ELF-1 (cell line): ENCODE data around the gene OAS2.
"Not testable (repeated sequence)": the region's sequence is repeated elsewhere in the genome, so short reads cannot be mapped to it uniquely, and the experiment has no call there.

ENCODE experiments used
- DNase-seq: peaks from one replicate; pipeline ENCODE4 v3.0.0-alpha.2; 2016; ENCODE audit warnings: low read depth, low spot score

Gene OAS2

GRCh38 chr12:112948806-112949205 is 29.5 kb upstream of the OAS2 start:
- DNase-seq, result no peak

GRCh38 chr12:112950701-112951100 is 27.6 kb upstream of the OAS2 start:
- no peak for DNase-seq

GRCh38 chr12:112957125-112957524 is 21.2 kb upstream of the OAS2 start:
- not testable (repeated sequence) for DNase-seq

GRCh38 chr12:112961074-112961473 is 17.2 kb upstream of the OAS2 start:
- peak; percentile 11 for DNase-seq

- no peak for DNase-seq
Observed at GRCh38 chr12:112961536-112961935, 16.8 kb upstream of the OAS2 start.

GRCh38 chr12:112962561-112962960 is 15.8 kb upstream of the OAS2 start:
- no peak for DNase-seq

GRCh38 chr12:112963227-112963861 is 15.0 kb upstream of the OAS2 start:
- no peak for DNase-seq

GRCh38 chr12:112964067-112964670 is 14.2 kb upstream of the OAS2 start:
- no peak for DNase-seq

GRCh38 chr12:112964915-112965314 is 13.4 kb upstream of the OAS2 start:
- no peak for DNase-seq

- DNase-seq, result no peak
Observed at GRCh38 chr12:112965643-112966042, 12.7 kb upstream of the OAS2 start.

GRCh38 chr12:112967306-112967705 is 11.0 kb upstream of the OAS2 start:
- DNase-seq, result no peak

GRCh38 chr12:112967858-112968257 is 10.5 kb upstream of the OAS2 start:
- DNase-seq, result no peak

- no peak for DNase-seq
Observed at GRCh38 chr12:112969547-112970306, 8.6 kb upstream of the OAS2 start.

- DNase-seq, result no peak
Observed at GRCh38 chr12:112970391-112970790, 7.9 kb upstream of the OAS2 start.

- DNase-seq, result no peak
Observed at GRCh38 chr12:112971248-112971647, 7.1 kb upstream of the OAS2 start.

GRCh38 chr12:112973011-112973735 is 5.1 kb upstream of the OAS2 start:
- no peak for DNase-seq

GRCh38 chr12:112973818-112974231 is 4.5 kb upstream of the OAS2 start:
- no peak for DNase-seq

- DNase-seq, result no peak
Observed at GRCh38 chr12:112974904-112975303, 3.4 kb upstream of the OAS2 start.

GRCh38 chr12:112977139-112977538 is 1.2 kb upstream of the OAS2 start:
- DNase-seq, result no peak

- no peak for DNase-seq
Observed at GRCh38 chr12:112977641-112978040, 678 bp upstream of the OAS2 start.

- no peak for DNase-seq
Observed at GRCh38 chr12:112979041-112979680, 842 bp downstream of the OAS2 start.
